ENCODE data around the gene VASP.

- TF ChIP-seq POLR2AphosphoS5 (IDR thresholded peaks at IDR 0.05) (no peak), CTCF (IDR thresholded peaks at IDR 0.05 in 8 of 11, conservative IDR thresholded peaks at IDR 0.05 in 3 of 11) (no peak), POLR2A (IDR thresholded peaks at IDR 0.05) (no peak)
Observed at GRCh38 chr19:45457776-45458175, 49.5 kb upstream of the VASP start.

Measured in spleen (tissue), 7 donors.